Ectodermal cell (in vitro differentiated cells): Measurements from ENCODE around the gene TMCO1.
"Not testable (repeated sequence)": the region's sequence is repeated elsewhere in the genome, so short reads cannot be mapped to it uniquely, and the experiment has no call there.

ENCODE experiments used
- H3K27ac ChIP-seq: 2 replicates; pipeline ENCODE4 v1.7.0; 2013; ENCODE audit warnings: mild to moderate bottlenecking, low read depth, low read length; ENCODE audit not compliant: insufficient read depth, poor library complexity, severe bottlenecking
- H3K27me3 ChIP-seq: 2 replicates; pipeline ENCODE4 v1.7.0; 2013; ENCODE audit warnings: mild to moderate bottlenecking, low read length; ENCODE audit not compliant: insufficient read depth, control insufficient read depth, poor library complexity, severe bottlenecking
- H3K36me3 ChIP-seq: one replicate; pipeline ENCODE4 v1.7.0; 2013; ENCODE audit warnings: low read length; ENCODE audit not compliant: control insufficient read depth, insufficient read depth
- H3K4me1 ChIP-seq: one replicate; pipeline ENCODE4 v1.7.0; 2013; ENCODE audit warnings: low read length; ENCODE audit not compliant: control insufficient read depth, insufficient read depth
- H3K4me3 ChIP-seq: 2 replicates; pipeline ENCODE4 v1.7.0; 2013; ENCODE audit warnings: low read depth, low read length, control low read depth; ENCODE audit not compliant: insufficient read depth
- H3K9me3 ChIP-seq: 2 replicates; pipeline ENCODE4 v1.7.0; 2013; ENCODE audit warnings: mild to moderate bottlenecking, low read length, moderate library complexity; ENCODE audit not compliant: control insufficient read depth
- WGBS, 2 experiments: methylation state at CpG; one replicate each; pipeline ENCODE4 v1.1.7; 2013; ENCODE audit warnings: missing lambda C conversion rate in 2 of 2; 5-methylcytosine and 5-hydroxymethylcytosine counted together

TMCO1 gene

DNA sequence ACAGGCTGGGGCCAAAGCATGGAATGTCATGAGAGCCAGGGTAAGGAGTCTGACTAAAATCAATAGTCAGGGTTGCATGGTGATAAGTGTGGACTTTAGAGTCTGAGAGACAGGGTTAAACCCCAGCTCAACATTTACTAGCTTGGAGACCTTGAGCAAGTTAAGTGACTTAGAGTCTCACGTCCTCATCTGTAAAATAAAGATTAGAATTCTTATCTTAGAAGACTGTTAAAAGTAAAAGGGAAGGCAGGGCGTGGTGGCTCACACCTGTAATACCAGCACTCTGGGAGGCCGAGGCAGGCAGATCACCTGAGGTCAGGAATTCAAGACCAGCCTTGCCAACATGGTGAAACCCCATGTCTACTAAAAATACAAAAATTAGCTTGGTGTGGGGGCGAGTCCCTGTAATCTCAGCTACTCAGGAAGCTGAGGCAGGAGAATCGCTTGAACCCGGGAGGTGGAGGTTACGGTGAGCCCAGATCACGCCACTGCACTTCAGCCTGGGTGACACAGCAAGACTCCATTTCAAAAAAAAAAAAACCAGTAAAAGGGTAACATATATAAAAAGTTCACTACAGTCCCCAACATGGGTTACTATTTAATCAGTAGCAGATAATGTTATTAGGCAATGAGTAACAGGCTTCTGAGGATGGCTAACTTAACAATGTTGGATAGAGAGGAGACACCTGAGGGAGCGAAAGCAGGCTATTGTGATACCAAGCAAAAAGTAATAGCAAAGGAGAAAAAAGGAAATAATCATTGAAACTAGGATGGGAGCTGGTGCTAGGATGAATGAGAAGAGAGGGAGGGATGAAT lies 20.8 kb downstream of the TMCO1 start:
- Histone ChIP-seq H3K9me3 (no peaks in the 10 kb centered on the region), H3K4me3 (no peak overlapping the region), H3K4me1 (no peaks in the 10 kb centered on the region), H3K27ac (no peak overlapping the region), H3K36me3 (no peaks in the 10 kb centered on the region), H3K27me3 (no peaks in the 10 kb centered on the region)
- WGBS, 2 experiments = 93 to 94% methylated on average over 9 of the region's 9 CpGs

DNA sequence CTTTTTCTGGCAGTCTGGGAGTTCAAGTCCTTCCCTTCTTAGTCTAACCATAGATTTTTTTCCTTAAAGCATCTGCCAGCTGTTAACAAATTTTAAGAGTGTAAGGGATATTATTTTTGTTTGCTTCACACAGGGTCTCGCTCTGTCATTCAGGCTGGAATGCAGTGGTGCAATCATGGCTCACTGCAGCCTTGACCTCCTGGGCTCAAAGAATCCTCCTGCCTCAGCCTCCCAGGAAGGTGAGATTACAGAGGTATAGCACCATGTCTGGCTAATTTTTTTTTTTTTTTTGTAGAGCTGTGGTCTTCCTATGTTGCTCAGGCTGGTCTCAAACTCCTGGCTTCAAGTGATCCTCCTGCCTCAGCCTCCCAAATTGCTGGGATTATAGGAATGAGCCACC lies 23.8 kb downstream of the TMCO1 start:
- not testable (repeated sequence) for H3K27ac ChIP-seq, H3K27me3 ChIP-seq, H3K4me1 ChIP-seq, H3K4me3 ChIP-seq, H3K36me3 ChIP-seq, H3K9me3 ChIP-seq
- 86 to 100% methylated on average over 1 of the region's 1 CpG for WGBS, 2 experiments

DNA sequence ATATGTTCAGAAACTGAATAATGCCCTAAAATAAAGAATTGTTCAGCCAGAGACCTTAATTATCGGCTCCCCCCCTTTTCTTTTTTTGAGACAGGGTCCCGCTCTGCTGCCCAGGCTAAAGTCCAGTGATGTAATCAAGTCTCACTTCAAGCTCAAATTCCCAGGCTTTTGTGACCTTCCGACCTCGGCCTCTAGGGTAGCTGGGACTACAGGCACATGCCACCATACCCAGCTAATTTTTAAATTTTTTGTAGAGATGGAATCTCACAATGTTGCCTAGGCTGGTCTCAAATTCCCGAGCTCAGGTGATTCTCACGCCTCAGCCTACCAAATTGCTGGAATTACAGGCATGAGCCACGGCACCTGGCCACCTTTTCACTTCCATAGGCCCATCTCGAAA lies 26.5 kb downstream of the TMCO1 start:
- Histone ChIP-seq H3K36me3 (no peaks in the 10 kb centered on the region), H3K27ac (no peak overlapping the region), H3K9me3 (no peaks in the 10 kb centered on the region), H3K4me3 (no peak overlapping the region), H3K27me3 (no peaks in the 10 kb centered on the region), H3K4me1 (no peaks in the 10 kb centered on the region)
- WGBS, 2 experiments = 94 to 95% methylated on average over 8 of the region's 8 CpGs

DNA sequence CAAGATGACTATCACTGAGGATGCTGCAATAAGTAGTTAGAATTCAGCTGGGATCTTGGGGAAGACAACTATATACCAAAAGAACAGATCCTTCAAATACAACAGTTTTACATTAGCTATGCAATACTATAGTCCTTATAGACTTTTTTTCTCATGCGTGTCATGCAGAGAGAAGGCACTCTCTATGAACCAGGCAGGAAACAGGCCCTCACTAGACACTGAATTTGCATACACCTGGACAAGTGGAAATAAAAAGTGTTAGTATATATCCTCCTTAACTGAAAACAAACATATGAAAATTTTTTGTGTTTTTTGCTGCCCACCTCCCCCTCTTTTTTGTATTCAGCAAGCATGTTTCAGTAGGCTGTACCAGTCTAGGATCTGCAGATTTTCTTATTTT lies 29.9 kb downstream of the TMCO1 start:
- H3K27ac ChIP-seq = no peak overlapping the region
- no peaks in the 10 kb centered on the region for H3K36me3 ChIP-seq
- no peak overlapping the region for H3K4me3 ChIP-seq
- H3K9me3 ChIP-seq = no peaks in the 10 kb centered on the region
- no peaks in the 10 kb centered on the region for H3K4me1 ChIP-seq
- no peaks in the 10 kb centered on the region for H3K27me3 ChIP-seq
- 92 to 100% methylated on average over 1 of the region's 1 CpG for WGBS, 2 experiments

DNA sequence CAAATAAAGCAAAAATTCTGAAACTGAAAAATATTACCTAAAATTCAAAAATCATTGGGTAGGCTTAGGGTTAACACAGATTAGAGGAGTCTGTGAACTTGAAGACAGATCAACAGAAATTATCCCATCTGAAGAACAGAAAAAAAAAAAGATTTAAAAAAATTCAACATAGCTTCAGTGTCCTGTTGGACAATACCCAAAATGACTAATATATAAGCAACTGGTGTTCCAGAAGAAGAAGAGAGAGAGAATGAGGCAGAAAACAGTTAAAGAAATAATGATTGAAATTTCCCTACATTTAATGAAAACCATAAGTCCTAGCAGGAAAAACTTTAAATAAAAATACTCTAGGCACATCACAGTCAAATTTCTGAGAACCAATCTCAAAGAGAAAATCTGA lies 31.5 kb downstream of the TMCO1 start:
- no peaks in the 10 kb centered on the region for H3K27me3 ChIP-seq
- H3K9me3 ChIP-seq = no peaks in the 10 kb centered on the region
- no peaks in the 10 kb centered on the region for H3K4me1 ChIP-seq
- H3K4me3 ChIP-seq = no peak overlapping the region
- no peak overlapping the region for H3K27ac ChIP-seq
- H3K36me3 ChIP-seq = no peaks in the 10 kb centered on the region

DNA sequence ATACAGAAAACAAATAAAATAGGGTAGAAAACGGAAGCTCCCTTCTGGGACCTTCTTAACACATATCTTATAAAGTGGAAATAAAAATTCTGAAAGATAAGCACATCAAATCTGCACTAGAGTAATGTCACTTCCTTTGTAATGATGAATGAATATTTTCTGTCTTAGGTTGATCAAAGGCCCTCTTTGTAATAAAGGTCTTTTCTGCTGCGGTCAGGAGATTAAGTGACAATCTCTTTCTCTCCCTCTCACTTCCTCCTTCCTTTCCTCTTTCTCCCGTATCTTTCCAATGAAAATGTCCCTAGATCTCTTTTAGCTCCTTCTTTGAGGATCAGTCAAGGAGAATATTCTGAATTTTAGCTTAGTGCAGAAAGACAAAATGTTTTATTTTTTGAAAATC lies 33.8 kb downstream of the TMCO1 start:
- Histone ChIP-seq H3K27me3 (no peaks in the 10 kb centered on the region), H3K27ac (no peak overlapping the region), H3K4me1 (no peaks in the 10 kb centered on the region), H3K4me3 (no peak overlapping the region), H3K9me3 (no peaks in the 10 kb centered on the region), H3K36me3 (no peaks in the 10 kb centered on the region)
- WGBS, 2 experiments = 95 to 100% methylated on average over 2 of the region's 3 CpGs

DNA sequence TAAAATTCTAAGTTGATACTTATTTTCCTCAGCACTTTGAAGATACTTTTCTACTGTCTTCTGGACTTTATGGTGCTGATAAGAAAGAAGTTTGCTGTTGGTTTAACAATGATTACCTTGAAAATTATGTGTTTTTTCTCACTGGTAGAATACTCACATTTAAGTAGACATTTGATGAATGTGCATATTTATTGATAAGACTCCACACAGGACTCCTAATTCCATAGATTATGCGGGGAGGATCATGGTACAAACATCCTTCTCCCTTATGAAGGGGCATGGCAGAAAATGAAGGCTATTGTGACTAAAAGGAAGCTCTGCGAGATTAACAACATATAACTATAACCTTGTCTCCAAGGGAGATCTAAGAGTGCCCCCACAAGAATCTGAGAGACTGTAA lies 41.8 kb downstream of the TMCO1 start:
- no peak overlapping the region for H3K4me3 ChIP-seq
- no peaks in the 10 kb centered on the region for H3K4me1 ChIP-seq
- H3K36me3 ChIP-seq = peaks cover 5% of the 10 kb centered on the region
- WGBS, 2 experiments = 100% methylated on average over 1 of the region's 2 CpGs
- H3K9me3 ChIP-seq = no peaks in the 10 kb centered on the region
- no peak overlapping the region for H3K27ac ChIP-seq
- no peaks in the 10 kb centered on the region for H3K27me3 ChIP-seq

DNA sequence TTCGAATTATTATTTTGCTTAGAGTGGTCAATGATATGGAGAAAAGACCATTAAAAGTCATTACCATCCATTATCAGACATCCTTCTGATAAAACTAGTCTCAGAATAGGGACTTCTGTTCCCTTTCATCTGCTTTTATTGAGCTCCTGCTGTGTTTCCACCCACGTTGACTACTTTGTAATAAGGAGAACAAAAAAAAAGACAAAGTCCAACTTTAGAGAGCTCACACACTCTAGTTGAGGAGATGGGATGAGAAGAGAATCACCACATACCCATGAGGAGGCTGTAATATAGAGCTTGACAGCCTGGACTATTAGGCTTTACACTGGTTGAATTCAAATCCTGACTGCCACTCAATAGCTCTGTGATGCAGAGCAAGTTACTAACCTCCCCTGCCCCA lies 42.5 kb downstream of the TMCO1 start:
- H3K9me3 ChIP-seq = no peaks in the 10 kb centered on the region
- no peak overlapping the region for H3K4me3 ChIP-seq
- H3K4me1 ChIP-seq = no peaks in the 10 kb centered on the region
- no peaks in the 10 kb centered on the region for H3K27me3 ChIP-seq
- H3K27ac ChIP-seq = no peak overlapping the region
- H3K36me3 ChIP-seq = peaks cover 5% of the 10 kb centered on the region
- 90 to 100% methylated on average over 1 to 2 of the region's 2 CpGs for WGBS, 2 experiments

DNA sequence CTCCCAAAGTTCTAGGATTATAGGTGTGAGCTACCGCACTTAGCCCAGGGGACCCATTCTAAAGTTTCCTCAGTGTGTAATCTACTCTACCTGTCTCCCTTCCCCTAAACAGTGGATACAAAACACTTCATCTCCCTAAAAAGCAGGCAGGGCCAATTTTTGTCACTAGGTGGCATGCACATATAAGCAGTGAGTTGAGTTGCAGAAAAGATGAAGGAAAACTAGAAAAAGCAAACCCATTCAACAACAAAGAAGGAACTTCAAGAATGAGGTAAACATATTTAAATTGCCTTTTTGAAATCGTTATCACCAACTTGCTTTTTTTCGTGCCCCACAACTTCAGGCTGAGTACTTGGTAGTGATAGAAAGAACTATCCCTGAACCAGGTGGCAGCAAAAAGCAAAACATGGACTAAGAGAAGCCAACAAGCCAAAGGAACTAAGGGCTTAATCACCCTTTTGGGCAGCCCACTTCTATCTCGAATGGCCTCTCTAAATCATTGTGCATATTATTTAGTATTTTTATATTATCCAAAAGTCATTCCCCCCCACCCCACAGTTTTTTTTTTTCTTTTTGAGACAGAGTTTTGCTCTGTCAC lies 50.7 kb downstream of the TMCO1 start:
- Histone ChIP-seq H3K4me3 (no peak overlapping the region), H3K9me3 (no peaks in the 10 kb centered on the region), H3K36me3 (no peaks in the 10 kb centered on the region), H3K27ac (no peak overlapping the region), H3K27me3 (no peaks in the 10 kb centered on the region), H3K4me1 (peaks cover 10% of the 10 kb centered on the region)
- 32 to 43% methylated on average over 3 to 4 of the region's 4 CpGs for WGBS, 2 experiments

DNA sequence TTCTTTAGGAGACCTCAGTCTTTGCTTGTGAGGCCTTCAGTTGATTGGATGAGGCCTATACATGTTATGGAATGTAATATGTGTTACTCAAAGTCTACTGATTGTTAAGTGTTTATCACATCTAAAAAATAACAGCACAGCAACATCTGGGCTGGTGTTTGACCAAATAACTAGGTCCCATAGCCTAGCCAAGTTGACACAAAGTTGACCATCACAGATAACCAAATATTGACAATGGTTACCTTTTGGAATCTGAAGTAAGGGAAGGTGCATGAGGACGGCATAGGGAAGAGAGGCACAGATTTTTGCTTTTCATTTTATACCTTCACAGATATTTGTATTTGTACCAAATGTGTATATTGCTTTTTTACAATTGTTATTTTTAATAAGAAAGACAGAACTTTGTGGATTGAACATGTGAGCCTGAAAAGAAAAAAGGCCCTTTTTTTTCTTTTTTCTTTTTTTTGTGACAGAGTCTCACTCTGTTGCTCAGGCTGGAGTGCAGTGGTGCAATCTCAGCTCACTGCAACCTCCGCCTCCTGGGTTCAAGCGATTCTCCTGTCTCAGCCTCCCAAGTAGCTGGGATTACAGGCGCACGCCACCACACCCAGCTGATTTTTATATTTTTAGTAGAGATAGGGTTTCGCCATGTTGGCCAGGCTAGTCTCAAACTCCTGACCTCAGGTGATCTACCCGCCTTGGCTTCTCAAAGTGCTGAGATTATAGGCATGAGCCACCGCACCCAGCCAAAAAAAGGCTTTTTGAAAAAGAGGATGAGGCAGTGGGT lies 52.2 kb downstream of the TMCO1 start:
- not testable (repeated sequence) for H3K4me3 ChIP-seq, H3K27me3 ChIP-seq, H3K36me3 ChIP-seq, H3K4me1 ChIP-seq, H3K27ac ChIP-seq, H3K9me3 ChIP-seq
- 95 to 97% methylated on average over 7 of the region's 8 CpGs for WGBS, 2 experiments
